Measurements from ENCODE around the gene TNFAIP8.

- TF ChIP-seq RAD21 (IDR thresholded peaks at IDR 0.05; ENCODE audit: low read depth): no peak
- TF ChIP-seq TAF1 (IDR thresholded peaks at IDR 0.05; ENCODE audit: low read depth): no peak
- TF ChIP-seq FOXM1 (IDR thresholded peaks at IDR 0.05; ENCODE audit: borderline replicate concordance, low read depth): no peak
- TF ChIP-seq CEBPB (IDR thresholded peaks at IDR 0.05): no peak
- TF ChIP-seq YY1 (IDR thresholded peaks at IDR 0.05; ENCODE audit: low read depth): no peak
- no peak for TF ChIP-seq MAX (IDR thresholded peaks at IDR 0.05)
- TF ChIP-seq EP300 (IDR thresholded peaks at IDR 0.05; ENCODE audit: borderline replicate concordance): no peak
- TF ChIP-seq REST (IDR thresholded peaks at IDR 0.05; ENCODE audit: low read depth): no peak
- TF ChIP-seq TCF12 (IDR thresholded peaks at IDR 0.05; ENCODE audit: low read depth): no peak
- no peak for TF ChIP-seq EGR1 (IDR thresholded peaks at IDR 0.05)
- TF ChIP-seq USF1 (IDR thresholded peaks at IDR 0.05): no peak
- TF ChIP-seq NFIC (IDR thresholded peaks at IDR 0.05): no peak
Observed at GRCh38 chr5:119388619-119389190, 32.9 kb downstream of the TNFAIP8 start.
